GM18951 (cell line): Measurements from ENCODE around the gene TLK1.

Experiments
- POLR2A ChIP-seq: IDR thresholded peaks from 4 replicates; pipeline ENCODE4 v1.6.1; 2011; ENCODE audit warnings: mild to moderate bottlenecking; ENCODE audit not compliant: insufficient read length, insufficient read depth; ENCODE audit errors: extremely low read depth
- in situ Hi-C: fragments of 300-500 bp; cut with MboI; formaldehyde crosslinking; loops from one replicate; pipeline ENCODE4 v1.12.0; 2022; ENCODE audit warnings: low sequenced_read_pairs, mixed read lengths, inconsistent platforms; ENCODE audit not compliant: unreplicated experiment

TLK1 gene

GRCh38 chr2:171160119-171160955, at the start of gene TLK1:
Gene TLK1, minus strand, starts transcription at chr2:171160893. Its CDS starts 465 bp downstream, at chr2:171160428.
- in situ Hi-C loops, result no loop called here
- peak; percentile 70 for TF ChIP-seq POLR2A

- no peak for TF ChIP-seq POLR2A
- in situ Hi-C loops, result no loop called here
Observed at GRCh38 chr2:171210216-171210863, 49.6 kb upstream of the TLK1 start.

GRCh38 chr2:171208657-171209056, 48.0 kb upstream of the TLK1 start:
- in situ Hi-C loops, result no loop called here
- TF ChIP-seq POLR2A, result no peak

- in situ Hi-C loops, result no loop called here
- no peak for TF ChIP-seq POLR2A
Observed at GRCh38 chr2:171206422-171207115, 45.9 kb upstream of the TLK1 start.

- TF ChIP-seq POLR2A, result no peak
- in situ Hi-C loops, result no loop called here
Observed at GRCh38 chr2:171205551-171205950, 44.9 kb upstream of the TLK1 start.

- in situ Hi-C loops, result no loop called here
Observed at GRCh38 chr2:171201767-171202166, 41.1 kb upstream of the TLK1 start.

GRCh38 chr2:171201271-171201670, 40.6 kb upstream of the TLK1 start:
- no peak for TF ChIP-seq POLR2A

More at GRCh38 chr2:171201767-171202166, 41.1 kb upstream of the TLK1 start:
- TF ChIP-seq POLR2A, result no peak

GRCh38 chr2:171200469-171200868, 39.8 kb upstream of the TLK1 start:
- in situ Hi-C loops, result no loop called here
- no peak for TF ChIP-seq POLR2A

More at GRCh38 chr2:171201271-171201670, 40.6 kb upstream of the TLK1 start:
- in situ Hi-C loops, result no loop called here

GRCh38 chr2:171191021-171191420, 30.3 kb upstream of the TLK1 start:
- no peak for TF ChIP-seq POLR2A
- in situ Hi-C loops, result no loop called here

- in situ Hi-C loops, result no loop called here
- TF ChIP-seq POLR2A, result no peak
Observed at GRCh38 chr2:171187819-171188218, 27.1 kb upstream of the TLK1 start.

- TF ChIP-seq POLR2A, result no peak
- in situ Hi-C loops, result no loop called here
Observed at GRCh38 chr2:171187177-171187576, 26.5 kb upstream of the TLK1 start.

- in situ Hi-C loops, result no loop called here
- no peak for TF ChIP-seq POLR2A
Observed at GRCh38 chr2:171185941-171186340, 25.2 kb upstream of the TLK1 start.

GRCh38 chr2:171185165-171185818, 24.6 kb upstream of the TLK1 start:
- in situ Hi-C loops, result no loop called here
- no peak for TF ChIP-seq POLR2A
